Measurements from ENCODE around the gene MYOD1. TPM values are rescaled to one million over a fixed set of nuclear protein-coding genes. Genes with fewer than 3 reads are reported as not detected.

The MYOD1 gene
- total and polyA plus RNA-seq, 8 donors: not detected

DNA sequence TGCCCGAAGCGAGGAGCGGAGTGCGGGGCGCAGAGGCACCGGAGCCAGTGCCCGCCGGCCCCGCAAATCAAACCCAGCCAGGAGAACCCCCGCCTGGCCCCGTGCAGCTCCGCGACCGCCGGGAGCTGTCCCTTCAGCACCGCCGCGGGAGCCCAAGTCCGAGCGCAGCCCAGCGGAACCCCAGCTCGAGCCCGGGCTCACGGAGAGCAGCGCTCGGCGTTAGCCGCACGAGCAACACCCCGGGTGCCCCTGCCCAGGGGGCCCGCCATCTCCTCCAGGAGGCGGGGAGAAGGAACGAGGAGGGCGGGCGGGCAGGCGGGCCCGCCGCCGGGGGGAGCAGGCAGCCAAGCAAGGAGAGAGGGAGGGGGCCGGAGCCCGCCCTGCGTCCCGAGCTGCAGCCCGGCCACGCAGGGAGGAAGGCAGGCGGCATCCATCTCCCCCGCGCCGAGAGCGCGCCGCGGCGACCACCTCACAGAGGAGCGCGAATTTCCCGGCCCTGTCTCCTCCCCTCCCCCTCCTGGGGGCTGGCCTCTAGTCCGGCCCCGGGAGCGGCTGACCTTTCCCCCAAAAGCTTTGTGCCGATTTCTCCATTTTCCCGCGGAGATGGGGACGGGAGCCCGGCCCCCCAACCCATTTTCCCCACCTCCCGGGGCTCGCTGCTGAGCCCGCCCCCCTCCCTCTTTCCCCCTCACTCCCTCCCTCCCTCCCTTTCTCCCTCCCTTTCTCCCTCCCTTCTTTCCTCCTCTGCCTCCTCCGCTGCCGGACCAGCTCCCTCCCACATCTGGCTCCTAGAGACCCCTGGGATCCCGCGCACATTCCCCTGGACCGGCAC, 15.8 kb downstream of the MYOD1 start:
- no peak for TF ChIP-seq CTCF (IDR thresholded peaks at IDR 0.05)
- intact Hi-C loops (cut with DNase I): loop anchor here in 1 of 2 donors (5.0 kb wide), 1 partner anchor 242 kb away; no protein-coding TSS in a partner anchor
- Histone ChIP-seq H3K27me3 (peaks cover 51 to 95% of the 10 kb centered on the region in 2 donors), H3K27ac (no peak overlapping the region), H3K4me3 (no peak overlapping the region), H3K36me3 (no peaks in the 10 kb centered on the region), H3K9me3 (no peaks in the 10 kb centered on the region), H3K4me1 (peaks cover 7 to 11% of the 10 kb centered on the region in 2 donors)
- ATAC-seq: peak; percentile 90
- DNase-seq: peak; percentile 46 to 88 (median 84)

DNA sequence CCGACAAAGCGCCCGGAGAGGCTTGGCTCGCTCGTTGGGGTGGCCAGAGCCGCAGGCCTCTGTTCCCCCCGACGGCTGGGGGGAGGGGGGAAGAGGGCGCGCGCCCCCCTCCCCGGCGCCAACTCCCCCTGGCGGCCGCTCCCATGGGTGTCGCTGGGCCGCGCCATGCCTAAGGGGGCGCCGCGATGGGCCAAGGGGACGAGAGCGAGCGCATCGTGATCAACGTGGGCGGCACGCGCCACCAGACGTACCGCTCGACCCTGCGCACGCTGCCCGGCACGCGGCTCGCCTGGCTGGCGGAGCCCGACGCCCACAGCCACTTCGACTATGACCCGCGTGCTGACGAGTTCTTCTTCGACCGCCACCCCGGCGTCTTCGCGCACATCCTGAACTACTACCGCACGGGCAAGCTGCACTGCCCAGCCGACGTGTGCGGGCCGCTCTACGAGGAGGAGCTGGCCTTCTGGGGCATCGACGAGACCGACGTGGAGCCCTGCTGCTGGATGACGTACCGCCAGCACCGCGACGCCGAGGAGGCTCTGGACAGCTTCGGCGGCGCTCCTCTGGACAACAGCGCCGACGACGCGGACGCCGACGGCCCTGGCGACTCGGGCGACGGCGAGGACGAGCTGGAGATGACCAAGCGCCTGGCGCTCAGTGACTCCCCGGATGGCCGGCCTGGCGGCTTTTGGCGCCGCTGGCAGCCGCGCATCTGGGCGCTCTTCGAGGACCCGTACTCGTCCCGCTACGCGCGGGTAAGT, 16.6 kb downstream of the MYOD1 start:
- Histone ChIP-seq H3K4me3 (no peak overlapping the region), H3K27me3 (peaks cover 51 to 94% of the 10 kb centered on the region in 2 donors), H3K4me1 (peaks cover 7 to 11% of the 10 kb centered on the region in 2 donors), H3K27ac (no peak overlapping the region), H3K9me3 (no peaks in the 10 kb centered on the region), H3K36me3 (no peaks in the 10 kb centered on the region)
- TF ChIP-seq CTCF (IDR thresholded peaks at IDR 0.05): no peak
- intact Hi-C loops (cut with DNase I): no loop called here
- DNase-seq: peak in 1 of 4 donors; percentile 72
- ATAC-seq: no peak

- intact Hi-C loops (cut with DNase I): no loop called here
These were observed 17.2 kb downstream of the MYOD1 start for GRCh38 chr11:17736579-17736893.

GRCh38 chr11:17736930-17737817, 17.8 kb downstream of the MYOD1 start:
- H3K4me1 ChIP-seq: peaks cover 7 to 11% of the 10 kb centered on the region in 2 donors
- no peaks in the 10 kb centered on the region for H3K9me3 ChIP-seq
- no peak for DNase-seq
- no peak overlapping the region for H3K27ac ChIP-seq
- peaks cover 43 to 93% of the 10 kb centered on the region in 2 donors for H3K27me3 ChIP-seq
- no peak for ATAC-seq
- TF ChIP-seq CTCF (IDR thresholded peaks at IDR 0.05): no peak
- H3K4me3 ChIP-seq: no peak overlapping the region
- intact Hi-C loops (cut with DNase I): no loop called here
- no peaks in the 10 kb centered on the region for H3K36me3 ChIP-seq

More at GRCh38 chr11:17736579-17736893, 17.2 kb downstream of the MYOD1 start:
- Histone ChIP-seq H3K4me3 (no peak overlapping the region), H3K27me3 (peaks cover 49 to 96% of the 10 kb centered on the region in 2 donors), H3K9me3 (no peaks in the 10 kb centered on the region), H3K4me1 (peaks cover 7 to 11% of the 10 kb centered on the region in 2 donors), H3K27ac (no peak overlapping the region), H3K36me3 (no peaks in the 10 kb centered on the region)
- TF ChIP-seq CTCF (IDR thresholded peaks at IDR 0.05): no peak
- ATAC-seq (no peak), DNase-seq (no peak)

Data from left lung (tissue), 10 donors.